Forelimb muscle (tissue), 1 donor: ENCODE data around the gene MED29. TPM values are rescaled to one million over a fixed set of nuclear protein-coding genes. Genes with fewer than 3 reads are reported as not detected.

Experiments
- DNase-seq: peaks from one replicate; pipeline ENCODE4 v3.0.0-alpha.2; 2013; ENCODE audit warnings: low read depth
- polyA plus RNA-seq: library from polyadenylated mRNA; unstranded; fragments of 120-200 nt; gene quantifications from one replicate; pipeline ENCODE4 v1.2.1, GENCODE V29; 2013; ENCODE audit not compliant: insufficient read length

The MED29 gene
- polyA plus RNA-seq, 1 donor = 23.9 TPM

GRCh38 chr19:39410017-39410830, 19.0 kb downstream of the MED29 start:
- DNase-seq = no peak

GRCh38 chr19:39410831-39411080, 19.6 kb downstream of the MED29 start:
- no peak for DNase-seq

GRCh38 chr19:39411081-39411831, 20.1 kb downstream of the MED29 start:
- DNase-seq = no peak

GRCh38 chr19:39411832-39412099, 20.6 kb downstream of the MED29 start:
- DNase-seq = peak; percentile 85

GRCh38 chr19:39412100-39412866, 21.1 kb downstream of the MED29 start, which contains the start of gene PLEKHG2:
TSS of gene PLEKHG2 (plus strand) at chr19:39412669. CDS start at chr19:39414087, 1,418 bp downstream.
- peak; percentile 100 for DNase-seq

- no peak for DNase-seq
Measured at GRCh38 chr19:39412867-39413271, 21.7 kb downstream of the MED29 start.

GRCh38 chr19:39413272-39413910, 22.2 kb downstream of the MED29 start:
- DNase-seq = no peak

GRCh38 chr19:39413911-39414608, 22.9 kb downstream of the MED29 start:
- no peak for DNase-seq

GRCh38 chr19:39415111-39416046, 24.2 kb downstream of the MED29 start:
- DNase-seq = no peak

- DNase-seq = no peak
Measured at GRCh38 chr19:39416152-39417120, 25.3 kb downstream of the MED29 start.

- DNase-seq = no peak
Measured at GRCh38 chr19:39417463-39418181, 26.4 kb downstream of the MED29 start.

- no peak for DNase-seq
Measured at GRCh38 chr19:39419003-39419402, 27.8 kb downstream of the MED29 start.

GRCh38 chr19:39420769-39421168, 29.6 kb downstream of the MED29 start:
- no peak for DNase-seq

- DNase-seq = no peak
Measured at GRCh38 chr19:39422020-39422419, 30.8 kb downstream of the MED29 start.

- DNase-seq = no peak
Measured at GRCh38 chr19:39423258-39424086, 32.3 kb downstream of the MED29 start.

GRCh38 chr19:39424934-39425333, 33.8 kb downstream of the MED29 start:
- no peak for DNase-seq

GRCh38 chr19:39425744-39426143, 34.6 kb downstream of the MED29 start:
- no peak for DNase-seq

GRCh38 chr19:39426170-39426569, 35.0 kb downstream of the MED29 start:
- DNase-seq = no peak
